ENCODE results near the gene ALG12.
A peak's percentile ranks its signal among the peaks of the same experiment; 100 is the strongest.

The ALG12 gene

GRCh38 chr22:49953027-49953679 is 34.9 kb upstream of the ALG12 start:
- DNase-seq (ENCODE audit: low read depth in 2 of 2) = no peak
- no peak for TF ChIP-seq CTCF (IDR thresholded peaks at IDR 0.05; ENCODE audit: low read depth, low read length)
- no peak overlapping the region for H3K4me3 ChIP-seq (replicated peaks in 1 of 2; ENCODE audit: low read depth in 2 of 2, low read length in 2 of 2)

- TF ChIP-seq CTCF (IDR thresholded peaks at IDR 0.05; ENCODE audit: low read depth, low read length) = no peak
- DNase-seq (ENCODE audit: low read depth in 2 of 2) = peak; percentile 82 to 89
- no peak overlapping the region for H3K4me3 ChIP-seq (replicated peaks in 1 of 2; ENCODE audit: low read depth in 2 of 2, low read length in 2 of 2)
Measured at GRCh38 chr22:49951986-49952896, 34.0 kb upstream of the ALG12 start.

GRCh38 chr22:49951678-49951985 is 33.4 kb upstream of the ALG12 start:
- no peak for TF ChIP-seq CTCF (IDR thresholded peaks at IDR 0.05; ENCODE audit: low read depth, low read length)

GRCh38 chr22:49951000-49951677 is 32.9 kb upstream of the ALG12 start:
- no peak for DNase-seq (ENCODE audit: low read depth in 2 of 2)

More at GRCh38 chr22:49951678-49951985, 33.4 kb upstream of the ALG12 start:
- no peak for DNase-seq (ENCODE audit: low read depth in 2 of 2)
- no peak overlapping the region for H3K4me3 ChIP-seq (replicated peaks in 1 of 2; ENCODE audit: low read depth in 2 of 2, low read length in 2 of 2)

GRCh38 chr22:49950396-49950994 is 32.3 kb upstream of the ALG12 start:
- TF ChIP-seq CTCF (IDR thresholded peaks at IDR 0.05; ENCODE audit: low read depth, low read length) = no peak
- H3K4me3 ChIP-seq (replicated peaks in 1 of 2; ENCODE audit: low read depth in 2 of 2, low read length in 2 of 2) = no peak overlapping the region
- DNase-seq (ENCODE audit: low read depth in 2 of 2) = no peak

More at GRCh38 chr22:49951000-49951677, 32.9 kb upstream of the ALG12 start:
- no peak for TF ChIP-seq CTCF (IDR thresholded peaks at IDR 0.05; ENCODE audit: low read depth, low read length)
- H3K4me3 ChIP-seq (replicated peaks in 1 of 2; ENCODE audit: low read depth in 2 of 2, low read length in 2 of 2) = no peak overlapping the region

GRCh38 chr22:49949914-49950292 is 31.7 kb upstream of the ALG12 start:
- DNase-seq (ENCODE audit: low read depth in 2 of 2) = no peak
- no peak for TF ChIP-seq CTCF (IDR thresholded peaks at IDR 0.05; ENCODE audit: low read depth, low read length)
- no peak overlapping the region for H3K4me3 ChIP-seq (replicated peaks in 1 of 2; ENCODE audit: low read depth in 2 of 2, low read length in 2 of 2)
